Body of pancreas (tissue), 4 donors: ENCODE measurements around the gene KIAA0040. TPM values are rescaled to one million over a fixed set of nuclear protein-coding genes. Genes with fewer than 3 reads are reported as not detected.
A peak's percentile ranks its signal among the peaks of the same experiment; 100 is the strongest.

Source experiments
- ATAC-seq: fragments of 150-250 bp; one replicate; pipeline ENCODE4 v1.9.1; 2016
- DNase-seq, 4 donors: peaks; one replicate each; pipeline ENCODE4 v3.0.0-alpha.2; 2019
- H3K27ac ChIP-seq, 4 donors: fragments of 200-600 bp; sonication (generic); 1 replicate in 3 of 4; 2 replicates in 1 of 4; pipeline versions ENCODE4 v1.5.1 to v1.6.1; 2016 to 2019; ENCODE audit warnings: mild to moderate bottlenecking in 1 of 4, mixed read lengths in 1 of 4, moderate library complexity in 1 of 4
- H3K27me3 ChIP-seq, 2 donors: fragments of 200-600 bp; sonication (generic); one replicate each; pipeline ENCODE4 v1.6.0; 2016; ENCODE audit warnings: mild to moderate bottlenecking in 1 of 2
- H3K36me3 ChIP-seq, 2 donors: fragments of 200-600 bp; sonication (generic); replicated peaks in 1 of 2; 2 replicates each; pipeline ENCODE4 v1.5.1; 2016; ENCODE audit warnings: low read depth in 2 of 2; ENCODE audit not compliant: insufficient read depth in 1 of 2
- H3K4me1 ChIP-seq: fragments of 200-600 bp; sonication (generic); one replicate; pipeline ENCODE4 v1.6.0; 2016
- H3K4me3 ChIP-seq, 2 donors: fragments of 200-600 bp; sonication (generic); 1 replicate in 1 of 2; 2 replicates in 1 of 2; pipeline ENCODE4 v1.5.1; 2016 to 2019
- H3K9me3 ChIP-seq, 3 donors: fragments of 200-600 bp; sonication (generic); 1 replicate in 2 of 3; 2 replicates in 1 of 3; pipeline ENCODE4 v1.5.1; 2016
- CTCF ChIP-seq, 7 experiments: fragments of 450-650 bp in 4 of 7; fragments of 200-600 bp in 3 of 7; sonication (generic) in 3 of 7; IDR thresholded peaks; one replicate each; pipeline ENCODE4 v1.5.1; 2016 to 2019; ENCODE audit warnings: antibody characterized with exemption in 7 of 7
- POLR2A ChIP-seq, 3 donors: fragments of 450-650 bp; IDR thresholded peaks; one replicate each; pipeline ENCODE4 v1.6.1; 2016; ENCODE audit warnings: antibody characterized with exemption in 3 of 3, mild to moderate bottlenecking in 2 of 3
- WGBS, 2 donors: methylation state at CpG; one replicate each; pipeline ENCODE4 v1.1.5; 2017; 5-methylcytosine and 5-hydroxymethylcytosine counted together
- intact Hi-C: fragments of 100-400 bp; cut with DNase I; formaldehyde crosslinking; loops from one replicate; pipeline ENCODE4 v1.15.1; 2023
- total RNA-seq, 2 donors: library from RNA; depleted of rRNA; stranded (reverse); fragments of >200 nt; gene quantifications; one replicate each; pipeline ENCODE4 v1.1.0, GENCODE V29; 2016

Gene KIAA0040
- total RNA-seq, 2 donors from 2014 or later: 10.1 to 29.7 TPM

DNA sequence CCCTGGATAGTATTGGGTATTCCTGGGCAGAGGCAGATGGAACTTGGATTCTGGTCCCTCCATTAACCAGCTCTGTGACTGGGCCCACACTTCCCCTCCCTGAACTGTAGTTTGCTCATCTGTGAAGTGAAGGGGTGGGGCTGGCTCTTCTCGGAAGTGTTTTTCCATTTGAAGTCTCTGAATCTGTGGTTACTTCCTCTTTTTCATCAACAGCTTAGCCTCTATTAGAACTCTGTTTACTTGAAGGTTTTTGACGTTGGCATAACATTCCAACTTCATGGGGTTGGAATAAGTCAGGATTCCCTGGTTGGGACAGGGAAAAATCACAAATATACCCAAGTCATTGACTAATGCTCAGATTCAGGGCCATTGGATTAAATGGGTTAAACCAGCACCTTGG, 3.6 kb downstream of the KIAA0040 start:
- Histone ChIP-seq H3K9me3 (no peaks in the 10 kb centered on the region), H3K4me1 (peaks cover 62% of the 10 kb centered on the region), H3K27me3 (no peaks in the 10 kb centered on the region), H3K36me3 (no peaks in the 10 kb centered on the region), H3K4me3 (no peak overlapping the region), H3K27ac (no peak overlapping the region)
- DNase-seq (peak in 1 of 4 donors; percentile 59), ATAC-seq (no peak)
- TF ChIP-seq POLR2A (IDR thresholded peaks at IDR 0.05) (no peak), CTCF (IDR thresholded peaks at IDR 0.05) (no peak)
- WGBS, 2 donors: 57 to 75% methylated on average over 2 of the region's 2 CpGs
- intact Hi-C loops: no loop called here

DNA sequence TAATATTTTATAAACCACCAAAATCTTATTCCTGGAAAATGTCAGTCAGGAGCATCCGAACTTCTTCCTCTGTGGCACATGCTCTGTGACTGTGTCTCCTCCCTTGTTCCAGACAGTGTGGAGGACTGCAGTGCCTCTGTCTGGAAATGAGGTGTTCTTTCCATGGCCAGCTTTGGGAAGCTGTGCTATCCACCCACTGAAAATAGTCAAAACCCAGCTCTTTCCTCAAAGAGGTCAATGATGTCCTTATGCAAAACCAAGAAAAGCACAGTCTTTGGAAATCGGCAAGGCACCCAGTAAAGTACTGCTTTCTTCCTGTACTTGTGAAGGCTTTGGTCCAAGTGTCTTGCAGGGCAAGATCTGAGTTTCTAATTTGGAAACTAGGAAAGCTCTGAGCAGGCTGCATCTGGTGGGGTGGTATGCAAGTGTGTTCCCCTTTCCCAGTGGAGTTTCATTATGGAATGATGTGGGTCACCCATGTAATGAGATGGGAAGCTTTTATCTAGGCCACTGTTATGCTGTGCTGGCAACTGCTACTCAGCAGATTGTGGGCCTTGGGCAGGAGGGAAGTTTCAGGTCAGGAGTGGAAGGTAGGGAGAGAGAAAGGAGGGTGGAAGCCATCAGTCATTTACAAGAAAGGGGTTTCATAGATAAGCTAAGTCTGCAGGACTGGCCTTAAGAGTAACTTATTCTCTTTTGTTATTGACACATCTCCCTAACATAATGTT, 6.0 kb downstream of the KIAA0040 start:
- Histone ChIP-seq H3K27ac (no peak overlapping the region), H3K27me3 (no peaks in the 10 kb centered on the region), H3K4me1 (peaks cover 68% of the 10 kb centered on the region), H3K4me3 (no peak overlapping the region), H3K9me3 (no peaks in the 10 kb centered on the region), H3K36me3 (no peaks in the 10 kb centered on the region)
- WGBS, 2 donors: 70 to 75% methylated on average over 2 of the region's 2 CpGs
- TF ChIP-seq POLR2A (IDR thresholded peaks at IDR 0.05): no peak
- TF ChIP-seq CTCF (IDR thresholded peaks at IDR 0.05): no peak
- ATAC-seq: peak; percentile 18
- DNase-seq: no peak
- intact Hi-C loops: no loop called here

DNA sequence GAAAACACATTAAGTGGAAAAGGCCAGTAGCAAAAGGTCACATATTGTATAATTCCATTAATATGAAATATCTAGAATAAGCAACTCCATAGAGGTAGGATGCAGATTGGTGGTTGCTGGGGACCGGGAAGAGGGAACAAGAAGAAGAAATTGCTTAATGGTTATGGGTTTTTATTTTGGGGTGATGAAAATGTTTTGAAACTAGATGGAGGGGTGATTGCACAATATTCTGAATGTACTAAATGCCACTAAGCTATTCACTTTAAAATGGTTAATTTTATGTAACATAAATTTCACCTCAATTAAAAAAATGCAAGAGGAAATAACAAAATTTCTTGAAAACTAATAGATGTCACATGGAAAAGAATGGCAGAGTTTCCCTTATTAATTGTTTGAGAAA, 6.7 kb downstream of the KIAA0040 start:
- DNase-seq (no peak), ATAC-seq (no peak)
- H3K27ac ChIP-seq: no peak overlapping the region
- no peak overlapping the region for H3K4me3 ChIP-seq
- H3K9me3 ChIP-seq: no peaks in the 10 kb centered on the region
- no peak for TF ChIP-seq CTCF (IDR thresholded peaks at IDR 0.05)
- no peak for TF ChIP-seq POLR2A (IDR thresholded peaks at IDR 0.05)
- H3K27me3 ChIP-seq: no peaks in the 10 kb centered on the region
- H3K4me1 ChIP-seq: peaks cover 64% of the 10 kb centered on the region
- intact Hi-C loops: no loop called here
- no peaks in the 10 kb centered on the region for H3K36me3 ChIP-seq
- 67 to 97% methylated on average over 1 of the region's 1 CpG for WGBS, 2 donors

GRCh38 chr1:175183586-175183985, 9.0 kb downstream of the KIAA0040 start:
- TF ChIP-seq CTCF (IDR thresholded peaks at IDR 0.05) (no peak), POLR2A (IDR thresholded peaks at IDR 0.05) (no peak)
- DNase-seq (no peak), ATAC-seq (no peak)
- peaks cover 60% of the 10 kb centered on the region for H3K4me1 ChIP-seq
- no peaks in the 10 kb centered on the region for H3K27me3 ChIP-seq
- intact Hi-C loops: no loop called here
- no peaks in the 10 kb centered on the region for H3K9me3 ChIP-seq
- H3K4me3 ChIP-seq: no peak overlapping the region
- no peak overlapping the region for H3K27ac ChIP-seq
- WGBS, 2 donors: 89 to 97% methylated on average over 5 of the region's 5 CpGs
- no peaks in the 10 kb centered on the region for H3K36me3 ChIP-seq

DNA sequence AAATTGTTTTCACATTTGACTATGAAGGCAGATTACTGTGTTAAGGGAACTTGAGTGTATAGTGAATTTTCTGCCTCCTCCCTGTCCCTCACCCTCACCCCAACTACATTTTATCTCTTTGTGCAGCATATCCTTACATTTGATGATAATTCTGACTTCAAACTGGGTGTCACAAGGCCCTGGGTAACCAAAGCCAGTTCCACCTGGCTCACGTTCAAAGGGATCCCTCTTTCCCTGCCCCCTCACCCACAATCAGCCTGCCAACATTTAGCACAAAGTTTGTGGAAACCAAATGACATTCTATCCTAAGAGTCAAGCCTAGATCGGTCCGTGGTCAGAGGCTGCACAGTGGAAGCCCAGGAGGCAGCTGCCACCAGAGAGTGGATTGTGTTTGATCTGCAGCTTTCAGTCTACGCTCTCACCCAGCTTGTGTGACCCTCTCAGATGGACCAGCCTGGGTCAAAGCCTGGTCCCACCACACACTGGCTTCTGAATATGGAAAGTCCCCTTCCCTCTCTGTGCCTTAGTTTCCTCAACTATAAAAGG, 10.3 kb downstream of the KIAA0040 start:
- DNase-seq: no peak
- intact Hi-C loops: no loop called here
- peaks cover 0 to 3% of the 10 kb centered on the region in 2 donors for H3K36me3 ChIP-seq
- H3K4me1 ChIP-seq: peaks cover 59% of the 10 kb centered on the region
- no peak for TF ChIP-seq CTCF (IDR thresholded peaks at IDR 0.05)
- TF ChIP-seq POLR2A (IDR thresholded peaks at IDR 0.05): no peak
- H3K4me3 ChIP-seq: no peak overlapping the region
- no peaks in the 10 kb centered on the region for H3K27me3 ChIP-seq
- no peak for ATAC-seq
- no peak overlapping the region for H3K27ac ChIP-seq
- 74 to 94% methylated on average over 4 of the region's 4 CpGs for WGBS, 2 donors
- no peaks in the 10 kb centered on the region for H3K9me3 ChIP-seq
